CD4-positive, alpha-beta T cell treated with Interleukin-15 for 1 hour (primary cell): ENCODE results near the gene MAP3K5.
A peak's percentile ranks its signal among the peaks of the same experiment; 100 is the strongest.

ENCODE experiments used
- DNase-seq: peaks from one replicate; pipeline ENCODE4 v3.0.0-alpha.2; 2020

The MAP3K5 gene

DNA sequence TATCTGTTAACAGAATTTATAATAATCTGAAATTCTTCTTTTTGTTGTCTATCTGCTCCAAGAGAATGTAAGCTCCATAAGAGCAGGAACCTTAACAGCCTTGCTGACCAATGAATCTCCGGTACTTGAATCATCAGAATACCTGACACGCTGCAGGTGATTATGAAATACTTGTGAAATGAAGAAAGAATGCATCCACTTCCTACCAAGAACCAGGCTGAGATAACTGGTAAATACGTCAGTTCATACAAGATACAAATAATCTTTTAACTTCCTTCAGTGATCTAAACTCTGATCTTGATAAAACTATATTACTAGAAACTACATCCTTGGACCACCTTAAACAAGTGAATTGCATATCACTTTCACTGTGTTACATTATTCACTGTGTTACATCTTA, 116.2 kb downstream of the MAP3K5 start:
- no peak for DNase-seq

DNA sequence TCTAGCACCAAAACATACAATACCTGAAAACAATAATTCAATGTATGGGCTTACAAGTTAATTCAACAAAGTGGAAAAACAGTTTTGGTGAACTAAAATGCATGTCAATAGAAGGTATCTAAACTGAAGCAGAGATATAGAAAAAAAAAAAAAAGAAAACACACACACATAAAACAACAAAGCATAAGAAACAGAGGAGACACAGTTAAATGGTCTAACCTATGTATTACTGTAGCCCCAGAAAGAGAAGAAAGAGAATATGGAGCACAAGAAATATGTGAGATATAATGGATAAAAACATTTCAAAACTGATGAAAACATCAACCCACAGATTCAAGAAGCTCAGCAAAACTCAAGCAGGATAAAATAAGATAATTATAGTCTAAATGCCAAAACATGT, 118.7 kb downstream of the MAP3K5 start:
- DNase-seq, result no peak

DNA sequence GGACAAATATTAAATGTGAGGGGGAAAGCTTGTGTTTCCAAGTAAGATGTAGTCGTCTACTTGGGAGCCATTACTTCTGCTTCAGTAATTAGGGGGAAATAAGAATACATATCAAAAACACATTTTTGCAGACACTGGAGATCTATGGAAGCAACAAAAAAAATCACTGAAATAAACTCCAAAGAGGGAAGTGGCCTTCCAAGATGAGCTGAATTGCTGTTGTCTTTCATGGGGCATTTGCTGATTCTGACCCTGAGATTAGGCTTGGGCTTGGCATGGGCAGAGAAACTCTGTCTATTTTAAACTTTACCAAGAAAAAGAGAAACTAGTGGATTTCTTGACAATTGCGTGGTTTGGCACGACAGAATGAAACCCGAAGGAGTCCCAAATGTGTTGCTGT, 120.1 kb downstream of the MAP3K5 start:
- no peak for DNase-seq

DNA sequence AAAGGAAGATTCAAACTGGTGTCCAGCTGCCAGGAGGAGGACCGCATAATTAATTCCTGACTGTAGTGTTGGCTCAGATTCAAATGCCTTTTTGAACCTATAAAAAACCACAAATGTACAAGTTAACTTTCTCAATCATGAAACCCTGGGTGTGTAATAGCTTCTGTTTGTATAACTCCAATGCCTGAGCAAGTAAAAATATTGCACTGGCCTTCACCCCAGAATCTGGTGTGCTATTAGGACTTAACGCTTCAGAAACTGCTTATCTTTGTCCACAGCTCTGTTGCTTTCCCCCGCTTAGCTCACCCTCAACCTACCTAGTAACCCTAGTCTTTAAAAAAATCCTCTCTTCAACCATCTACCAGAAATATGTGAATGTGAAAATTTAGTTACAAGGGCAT, 123.0 kb downstream of the MAP3K5 start:
- no peak for DNase-seq

DNA sequence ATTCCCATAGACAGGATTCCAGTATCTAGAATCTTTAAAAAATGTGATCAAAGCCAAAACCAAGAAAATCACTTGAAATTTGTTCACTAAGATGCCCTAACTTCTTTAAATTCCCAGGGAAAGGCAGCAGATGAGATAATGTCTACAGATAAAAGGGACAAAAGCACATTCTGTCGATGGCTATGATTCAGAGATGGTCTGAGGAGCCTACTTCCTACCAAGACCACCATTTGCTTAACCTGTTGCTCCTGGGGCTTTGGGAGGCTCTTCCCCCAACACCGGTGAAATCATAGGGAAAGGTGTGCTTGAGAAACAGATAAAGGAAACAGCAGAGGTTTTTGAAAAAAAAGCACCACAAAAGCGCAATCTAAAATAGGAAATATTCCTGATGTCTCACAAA, 123.7 kb downstream of the MAP3K5 start:
- no peak for DNase-seq

DNA sequence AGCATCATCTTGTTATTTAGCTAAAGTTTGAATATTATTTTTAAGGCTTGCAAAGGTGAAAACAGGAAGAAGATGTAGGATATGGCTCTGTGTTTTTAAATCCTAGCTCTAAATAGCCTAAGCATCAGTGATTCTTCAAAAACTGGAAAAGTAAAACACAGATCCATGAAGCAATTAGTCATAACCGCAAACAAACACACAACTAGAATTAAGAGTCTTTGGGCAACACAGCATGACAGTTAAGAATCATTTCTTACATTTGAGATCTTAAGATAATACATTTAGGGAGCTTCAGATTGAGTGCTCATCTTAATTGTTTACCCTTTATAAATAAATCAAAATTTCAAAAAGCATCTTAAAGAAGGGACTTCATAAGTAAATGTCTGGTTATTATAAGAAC, 126.2 kb downstream of the MAP3K5 start:
- no peak for DNase-seq

DNA sequence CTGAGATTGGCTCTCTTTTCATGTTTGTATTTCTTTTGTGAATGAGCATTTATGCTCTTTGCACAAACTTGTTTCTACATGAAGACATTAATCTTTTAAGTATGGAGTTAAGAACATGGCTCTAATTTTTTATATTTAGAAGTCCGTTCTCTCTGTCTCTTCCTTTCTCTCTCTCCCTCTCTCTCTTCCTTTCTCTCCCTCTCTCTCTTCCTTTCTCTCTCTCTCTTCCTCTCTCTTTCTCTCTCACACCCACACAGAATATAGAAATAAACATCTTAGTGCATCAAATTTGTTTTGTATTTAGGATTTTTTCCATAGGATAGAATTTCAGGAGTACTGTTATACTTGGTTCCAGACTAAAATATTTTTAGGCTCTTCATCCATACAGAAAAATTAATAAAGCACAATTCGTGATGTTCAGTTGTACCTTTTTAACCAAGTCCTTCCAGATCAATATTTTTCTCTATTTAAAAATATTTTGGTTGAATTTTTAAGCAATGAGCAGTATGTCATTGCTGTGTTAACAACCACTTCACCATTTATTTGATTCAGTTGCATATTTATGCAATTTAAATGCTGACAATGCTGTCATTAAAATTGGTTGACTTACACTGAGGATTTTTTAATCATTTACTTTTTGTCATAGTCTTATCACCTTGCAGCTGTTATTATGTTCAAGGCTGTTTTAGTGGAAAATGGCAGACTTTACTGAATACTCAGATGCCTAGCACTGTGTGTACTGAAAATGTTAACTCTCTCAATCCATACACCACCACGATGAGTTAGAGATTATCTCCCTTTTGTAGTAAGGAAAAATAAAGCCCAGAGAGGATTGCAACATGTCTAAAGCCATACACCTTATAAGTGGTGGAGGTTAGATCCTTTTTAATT, 129.7 kb downstream of the MAP3K5 start:
- no peak for DNase-seq

DNA sequence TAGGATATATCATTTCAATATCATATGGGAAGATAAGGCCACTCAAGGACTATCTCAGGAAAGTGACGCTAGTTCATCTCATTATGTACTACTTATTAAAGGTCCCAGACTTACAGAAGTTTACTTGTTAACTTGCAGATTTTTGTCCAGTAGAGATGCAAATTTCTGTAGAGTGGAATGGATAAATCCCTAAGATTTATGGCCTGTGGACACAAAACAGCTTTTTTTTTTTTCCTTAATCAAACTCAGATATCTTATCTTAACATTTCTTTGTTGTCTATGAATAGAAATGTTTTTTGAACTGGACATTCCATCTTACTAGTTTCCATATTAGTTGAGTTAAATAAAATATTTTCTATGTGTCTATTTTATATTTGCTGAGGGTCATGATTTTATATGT, 131.6 kb downstream of the MAP3K5 start:
- no peak for DNase-seq

DNA sequence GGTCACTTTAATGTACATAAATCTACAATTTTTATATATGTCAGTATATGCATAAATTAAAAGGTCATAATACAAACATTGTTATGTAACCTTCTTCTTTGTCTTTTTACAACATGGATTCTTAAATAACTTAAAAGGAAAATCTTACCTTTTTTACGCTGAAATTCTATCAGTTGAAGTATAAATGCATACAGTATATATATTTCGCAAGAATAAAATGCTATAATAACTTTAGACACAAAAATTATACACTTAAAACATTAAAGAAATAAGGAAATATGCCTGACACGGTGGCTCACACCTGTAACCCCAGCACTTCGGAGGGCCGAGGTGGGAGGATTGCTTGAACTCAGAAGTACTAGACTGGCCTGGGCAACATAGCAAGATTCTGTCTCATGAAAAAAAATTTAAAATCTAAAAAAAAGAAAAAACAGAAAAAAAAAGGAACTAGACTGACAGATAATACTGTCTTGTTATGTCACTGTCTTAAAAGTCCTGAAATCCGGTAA, 132.2 kb downstream of the MAP3K5 start:
- DNase-seq, result no peak

DNA sequence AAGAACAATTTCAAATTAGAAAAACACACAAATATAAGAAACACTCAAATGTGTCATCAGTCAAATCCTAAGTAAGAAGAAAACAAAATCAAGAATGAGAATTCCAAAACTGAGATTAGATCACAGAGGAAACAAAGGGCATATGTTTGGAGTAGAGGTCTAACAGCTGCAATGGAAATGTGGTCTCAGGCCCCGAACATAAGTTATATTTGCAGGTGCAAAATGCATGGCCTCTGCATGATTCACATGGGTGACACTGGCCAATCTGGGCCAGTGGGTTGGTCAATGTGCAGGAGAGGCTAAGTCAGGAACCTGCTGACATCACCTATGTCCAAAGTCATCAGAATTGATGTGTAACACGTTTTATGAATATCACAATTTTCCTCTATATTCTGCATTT, 133.6 kb downstream of the MAP3K5 start:
- no peak for DNase-seq

DNA sequence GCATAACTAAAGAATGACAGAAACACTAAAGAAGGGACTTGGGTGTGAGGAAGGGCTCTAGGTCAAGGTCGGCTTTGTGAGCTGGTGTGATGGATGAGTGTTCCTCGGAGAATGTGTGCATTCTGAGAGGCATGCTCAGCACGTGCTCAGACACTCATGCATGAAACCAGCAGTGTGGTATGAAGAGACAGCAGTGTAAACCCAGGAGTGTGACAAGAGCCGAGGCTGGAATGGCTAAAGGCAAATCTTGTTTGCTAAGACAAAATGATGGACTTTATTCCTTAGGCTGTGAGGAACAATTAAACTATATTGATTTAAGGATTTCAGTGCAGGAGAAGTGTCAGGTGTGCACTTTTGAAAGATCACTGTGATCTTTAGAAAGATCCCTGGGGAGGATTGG, 134.6 kb downstream of the MAP3K5 start:
- no peak for DNase-seq

DNA sequence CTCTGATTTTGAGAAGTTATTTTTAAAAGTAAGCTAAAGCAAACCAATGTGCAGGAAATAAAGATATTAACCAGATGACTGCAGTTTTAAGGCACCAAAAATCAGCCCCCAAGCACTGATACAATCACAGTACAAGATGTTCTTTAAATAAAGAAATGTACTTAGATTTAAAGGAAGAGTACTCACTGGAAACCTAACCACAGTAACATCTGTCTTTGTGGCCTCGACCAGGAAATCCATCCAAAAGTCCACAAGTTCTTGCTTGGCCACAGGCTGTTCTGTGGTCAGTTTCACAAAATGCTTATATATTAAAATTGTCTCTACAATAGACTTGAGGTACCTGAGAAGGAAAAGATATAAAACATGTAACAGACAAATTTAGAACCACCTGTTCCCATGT, 136.2 kb downstream of the MAP3K5 start:
- DNase-seq, result no peak

DNA sequence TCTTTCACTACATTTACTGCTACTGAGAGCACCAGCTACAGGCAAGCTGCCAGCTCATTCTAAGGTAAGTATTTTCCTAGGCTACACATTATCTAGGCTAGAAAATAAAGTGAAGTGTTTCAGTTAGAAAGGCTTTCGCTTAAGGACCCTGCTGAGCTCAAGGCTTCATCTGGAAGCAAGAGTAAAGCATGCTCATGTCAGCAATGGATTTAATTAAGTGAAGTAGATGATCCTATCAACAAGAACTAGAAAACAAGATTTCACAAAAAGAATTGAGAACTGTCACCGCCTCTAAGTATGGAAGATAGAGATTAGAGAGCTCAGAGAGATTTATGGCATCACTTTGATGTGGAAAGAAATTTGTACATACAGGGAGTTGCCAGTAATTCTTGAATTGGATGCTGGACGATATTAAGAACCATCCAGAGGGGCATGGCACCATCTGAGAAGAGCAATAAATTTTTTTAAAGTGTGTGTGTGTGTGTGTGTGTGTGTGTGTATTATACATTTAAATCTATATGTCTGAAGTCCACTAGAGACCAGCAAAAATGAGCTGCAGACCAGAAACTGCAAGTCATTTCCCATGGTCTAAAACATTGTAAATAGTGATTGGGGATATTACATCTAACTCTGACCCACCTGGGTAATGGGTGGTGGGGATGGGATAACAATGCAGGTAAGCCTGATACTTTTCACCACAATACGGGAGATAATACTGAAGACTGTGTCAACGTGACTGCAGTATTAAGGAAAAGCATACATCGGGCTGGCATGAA, 136.8 kb downstream of the MAP3K5 start:
- DNase-seq, result no peak

DNA sequence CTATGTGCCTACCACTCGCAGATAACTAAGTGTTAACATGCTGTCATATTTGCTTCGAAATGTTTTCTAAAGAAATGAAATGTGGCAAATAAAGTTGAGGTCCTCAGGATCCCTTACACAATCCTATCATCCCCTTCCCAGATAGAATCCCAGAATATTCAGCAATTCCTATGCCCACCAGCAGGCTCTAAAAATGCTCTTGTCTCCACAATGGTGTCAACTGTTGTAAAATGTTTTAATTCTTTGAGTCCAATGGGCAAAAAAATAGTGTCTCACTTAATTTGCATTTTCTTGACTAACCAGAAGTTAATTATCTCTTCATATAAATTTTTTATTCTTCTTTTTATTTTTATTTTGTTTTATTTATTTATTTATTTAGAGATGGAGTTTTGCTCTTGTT, 138.2 kb downstream of the MAP3K5 start:
- DNase-seq, result no peak

DNA sequence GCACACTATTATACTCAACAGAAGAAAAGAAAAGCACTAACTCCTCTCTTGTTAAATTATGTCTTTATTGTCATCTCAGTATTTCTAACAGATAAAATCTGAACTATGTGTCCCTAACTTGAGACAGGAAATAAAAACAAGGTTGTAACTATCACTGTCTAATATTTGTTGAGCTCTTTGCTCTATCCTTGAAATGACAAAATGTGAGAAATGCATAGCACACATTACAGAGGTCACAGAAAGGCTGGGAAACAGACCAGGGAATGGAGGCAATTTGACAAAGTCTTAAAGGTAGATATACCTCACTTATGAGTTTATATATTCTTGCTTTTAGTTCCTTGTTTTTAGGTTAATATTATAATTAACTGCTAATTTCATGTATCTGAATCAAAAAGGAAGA, 139.6 kb downstream of the MAP3K5 start:
- no peak for DNase-seq

DNA sequence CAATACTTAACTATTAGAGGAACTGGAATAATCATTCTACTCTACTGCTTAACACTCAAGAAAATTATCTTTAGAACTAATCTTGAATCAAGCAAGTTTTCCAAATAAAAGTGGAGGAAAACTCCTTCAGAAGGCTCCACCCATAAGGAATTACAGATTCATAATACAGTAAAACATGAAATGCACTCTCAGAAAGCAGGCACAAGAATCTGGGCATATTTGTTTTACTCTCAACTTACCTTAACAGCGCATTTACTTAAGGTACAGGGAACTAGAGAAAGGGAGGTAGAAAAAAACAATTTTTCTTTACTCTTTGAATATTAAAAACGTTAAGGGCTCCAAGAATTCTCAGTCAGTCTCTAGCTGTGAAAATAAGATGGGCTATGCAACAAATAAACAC, 140.3 kb downstream of the MAP3K5 start:
- DNase-seq, result no peak

DNA sequence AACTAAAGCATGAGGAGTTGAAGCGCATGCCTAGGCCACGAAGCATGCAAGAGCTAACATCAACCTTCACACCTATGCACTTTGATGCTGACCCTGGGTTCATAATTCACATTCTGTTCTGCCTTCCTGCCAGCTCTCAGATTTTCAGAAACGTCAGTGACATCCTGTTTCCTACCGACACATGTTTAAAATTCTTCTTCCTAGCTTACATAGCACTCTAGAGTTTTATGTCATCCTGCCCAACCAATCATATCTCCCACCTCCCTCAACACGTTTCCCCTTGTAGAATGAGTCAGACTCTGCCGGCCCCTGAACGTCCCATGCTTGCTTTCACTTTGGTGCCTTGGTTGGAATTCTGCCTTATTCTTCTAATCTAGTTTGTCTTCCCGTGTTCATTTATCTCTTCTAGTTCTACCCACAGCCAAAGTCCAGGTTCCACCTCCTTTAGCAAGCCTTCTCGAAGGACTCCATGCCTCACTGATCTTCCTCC, 144.9 kb downstream of the MAP3K5 start:
- DNase-seq, result peak; percentile 26

DNA sequence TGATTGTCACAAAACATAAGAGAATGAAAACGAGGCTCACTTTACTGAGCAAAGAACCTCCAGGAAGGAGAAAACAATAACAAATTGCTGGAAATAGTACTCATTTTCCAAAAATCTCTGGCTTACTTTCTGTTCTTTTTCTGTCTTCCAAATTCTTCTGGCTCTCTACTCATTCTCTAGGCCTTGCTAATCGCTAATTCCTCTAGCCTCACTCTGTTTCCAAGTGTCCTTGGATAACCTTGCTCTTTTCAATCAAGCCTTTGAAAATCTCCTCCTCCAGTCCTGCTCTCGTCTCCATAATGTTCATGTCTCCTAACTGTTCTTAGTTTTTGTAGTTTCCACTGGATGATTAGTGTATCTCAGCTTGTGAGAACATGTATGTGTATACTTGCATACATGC, 145.9 kb downstream of the MAP3K5 start:
- DNase-seq, result no peak

DNA sequence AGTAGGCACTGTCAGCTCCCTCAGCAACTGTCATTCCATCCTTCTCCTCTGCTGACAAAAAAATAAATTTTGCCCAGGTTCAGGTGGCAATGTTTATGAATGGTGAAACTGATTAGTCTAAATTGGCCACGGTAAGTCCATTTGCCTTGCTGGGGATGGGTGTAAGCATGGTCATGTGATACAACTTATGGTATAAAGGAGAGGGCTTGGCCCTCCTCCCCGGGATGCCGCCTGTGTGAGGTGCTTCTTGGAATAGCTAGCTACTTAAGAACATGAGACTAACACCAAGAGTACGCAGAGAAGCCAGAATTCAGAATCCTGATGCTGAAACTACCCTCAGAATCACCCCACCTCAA, 147.7 kb downstream of the MAP3K5 start:
- DNase-seq, result no peak

DNA sequence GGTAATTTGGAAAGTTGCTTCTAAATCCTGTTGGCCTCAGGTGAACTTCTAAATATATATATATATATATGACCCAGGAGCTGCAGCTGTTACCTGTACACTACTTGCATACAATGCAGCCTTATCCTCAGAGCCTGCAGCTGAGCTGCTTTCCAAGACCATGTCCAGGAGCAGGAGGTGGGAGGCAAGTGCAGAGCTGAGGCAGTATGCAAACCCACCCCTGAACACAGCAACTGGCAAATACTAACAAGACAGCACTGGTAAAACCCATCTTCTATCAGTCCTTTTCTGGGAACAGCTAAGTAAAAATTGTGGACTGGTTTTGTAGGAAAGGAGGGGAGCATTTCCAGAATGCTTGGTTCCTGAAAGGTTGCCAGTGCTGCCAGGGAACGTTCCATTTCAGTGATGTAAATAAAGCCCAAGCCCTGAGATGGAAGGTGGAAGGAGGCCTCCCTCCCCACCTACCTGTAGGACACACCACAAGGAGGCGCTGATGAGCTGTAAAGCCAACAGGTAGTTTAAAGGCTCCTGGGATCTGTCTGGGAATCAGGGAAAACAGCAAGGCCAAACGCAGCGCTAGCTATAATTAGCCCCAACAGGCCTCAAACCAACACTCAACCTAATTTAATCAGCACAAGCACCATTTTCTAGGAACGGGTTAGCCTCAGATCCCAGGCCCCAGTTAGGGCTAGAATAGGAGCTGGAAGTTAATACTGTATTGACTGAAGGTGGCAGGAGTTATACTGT, 148.3 kb downstream of the MAP3K5 start:
- peak; percentile 67 for DNase-seq

DNA sequence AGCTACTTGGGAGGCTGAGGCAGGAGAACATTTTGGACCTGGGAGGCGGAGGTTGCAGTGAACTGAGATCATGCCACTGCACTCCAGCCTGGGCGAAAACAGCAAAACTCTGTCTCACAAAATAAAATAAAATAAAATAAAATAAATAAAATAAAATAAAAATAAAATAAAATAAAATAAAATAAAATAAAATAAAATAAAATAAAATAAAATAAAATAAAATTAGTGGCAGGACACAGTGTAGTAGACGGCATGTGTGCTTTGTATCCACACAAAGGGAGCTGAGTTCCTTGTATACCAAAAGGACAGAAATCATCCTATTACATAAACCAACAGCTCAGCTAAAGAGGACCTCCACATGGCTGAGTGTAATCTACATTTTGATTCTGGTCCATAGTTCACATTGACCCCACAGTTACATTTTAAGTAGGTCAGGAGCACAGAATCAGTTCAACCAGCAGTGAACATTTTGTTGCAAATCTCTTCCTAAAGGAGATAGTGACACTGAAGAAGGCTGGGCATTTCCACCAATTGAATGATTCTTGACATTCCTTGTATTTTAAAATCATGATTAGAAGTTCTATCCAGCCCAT, 150.3 kb downstream of the MAP3K5 start:
- no peak for DNase-seq

DNA sequence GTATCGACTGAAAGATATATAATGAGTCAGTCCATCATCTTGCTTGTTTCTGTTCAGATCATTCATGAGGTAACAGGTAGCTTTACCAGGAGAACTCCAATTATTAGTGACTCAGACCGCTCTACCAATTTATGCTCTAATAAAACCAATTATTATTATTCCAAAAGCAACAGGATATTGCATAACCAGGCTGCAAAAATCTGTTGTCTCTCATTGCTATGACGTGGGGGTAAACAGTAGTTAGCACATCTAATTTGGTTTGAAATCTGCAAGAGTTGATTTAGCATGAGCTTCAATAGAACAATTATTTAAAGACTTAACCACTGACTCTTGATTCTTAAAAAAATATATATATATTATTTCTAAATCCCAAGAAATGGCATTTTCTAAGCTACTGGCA, 151.1 kb downstream of the MAP3K5 start:
- DNase-seq, result no peak
